ENCODE data around the gene KRIT1.
"Not testable (repeated sequence)": the region's sequence is repeated elsewhere in the genome, so short reads cannot be mapped to it uniquely, and the experiment has no call there.

Gene KRIT1

GRCh38 chr7:92250603-92251002, 4.9 kb upstream of the KRIT1 start:
- DNase-seq (ENCODE audit: low read depth in 2 of 2), result no peak

GRCh38 chr7:92246360-92247101, 817 bp upstream of the KRIT1 start:
- DNase-seq (ENCODE audit: low read depth in 2 of 2), result no peak

GRCh38 chr7:92244808-92245486, 767 bp downstream of the KRIT1 start:
- DNase-seq (ENCODE audit: low read depth in 2 of 2), result no peak

- DNase-seq (ENCODE audit: low read depth in 2 of 2), result no peak
These were observed 2.7 kb downstream of the KRIT1 start for GRCh38 chr7:92242972-92243371.

DNA sequence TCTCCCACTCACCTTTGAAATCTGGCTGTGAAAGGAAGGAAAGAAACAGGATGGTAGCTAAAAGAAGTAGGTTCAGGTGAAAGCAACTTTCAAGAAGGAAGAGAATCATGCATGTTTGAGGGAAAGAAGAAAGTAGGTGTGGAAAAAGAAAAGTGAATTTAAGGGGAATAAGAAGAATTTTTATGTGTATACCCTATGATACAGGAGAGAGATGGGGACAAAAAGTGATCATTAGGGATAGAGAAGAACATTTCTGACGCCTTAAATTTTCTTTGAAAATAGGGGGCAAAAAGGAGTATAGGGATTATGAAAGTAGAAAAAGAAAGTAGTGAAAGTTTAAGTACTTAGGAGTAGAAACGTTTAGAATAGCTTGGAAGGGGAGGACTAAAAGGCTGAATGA, 15.2 kb downstream of the KRIT1 start:
- DNase-seq (ENCODE audit: low read depth in 2 of 2), result no peak

DNA sequence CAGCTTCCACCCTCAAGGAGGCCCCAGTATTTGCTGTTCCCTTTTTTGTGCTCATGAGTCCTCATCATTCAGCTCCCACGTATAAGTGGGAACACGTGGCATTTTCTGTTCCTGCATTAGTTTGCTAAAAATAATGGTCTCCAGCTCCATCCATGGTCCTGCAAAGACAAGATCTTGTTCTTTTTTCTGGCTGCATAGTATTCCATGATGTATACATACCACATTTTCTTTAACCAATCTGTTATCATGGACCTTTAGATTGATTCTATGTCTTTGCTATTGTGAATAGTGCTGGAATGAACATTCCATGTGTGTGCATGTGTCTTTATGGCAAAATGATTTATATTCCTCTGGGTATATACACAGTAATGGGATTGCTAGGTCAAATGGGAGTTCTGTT, 17.0 kb downstream of the KRIT1 start:
- no peak for DNase-seq (ENCODE audit: low read depth in 2 of 2)

DNA sequence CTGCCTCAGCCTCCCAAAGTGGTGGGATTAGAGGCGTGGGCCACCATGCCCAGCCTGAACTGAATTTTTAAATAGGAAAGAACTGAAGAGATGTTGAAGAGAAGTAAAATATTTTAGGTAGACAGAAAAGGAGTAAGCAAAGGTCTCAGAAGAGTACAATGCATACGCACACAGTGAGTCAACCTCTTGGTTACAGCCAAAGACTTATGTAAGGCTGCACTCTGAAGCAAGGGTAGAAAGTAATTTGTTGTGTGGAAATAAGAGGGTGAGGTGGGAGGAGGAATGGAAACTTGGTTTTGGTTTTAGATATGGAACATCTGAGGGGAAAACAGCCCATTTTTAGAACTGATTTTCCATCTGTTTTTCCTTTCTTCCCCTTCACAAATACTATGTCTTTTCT, 17.6 kb downstream of the KRIT1 start:
- no peak for DNase-seq (ENCODE audit: low read depth in 2 of 2)

DNA sequence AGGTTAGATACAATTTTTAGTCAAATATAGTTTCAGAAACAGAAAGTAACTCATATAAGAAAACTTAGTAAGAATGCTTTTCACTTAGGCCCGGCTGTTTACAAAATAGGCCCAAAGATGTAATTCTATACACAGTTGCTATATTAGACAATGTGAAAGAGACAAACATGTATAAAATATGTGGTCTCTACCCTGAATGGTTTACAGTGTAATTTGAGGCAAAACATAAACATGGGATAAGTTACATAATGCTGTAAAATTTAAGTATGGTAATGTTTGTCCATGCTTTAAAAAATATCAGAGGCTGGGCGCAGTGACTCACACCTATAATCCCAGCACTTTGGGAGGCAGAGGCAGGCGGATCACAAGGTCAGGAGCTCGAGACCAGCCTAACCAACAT, 18.7 kb downstream of the KRIT1 start:
- DNase-seq (ENCODE audit: low read depth in 2 of 2), result no peak

- DNase-seq (ENCODE audit: low read depth in 2 of 2), result no peak
These were observed 23.9 kb downstream of the KRIT1 start for GRCh38 chr7:92221766-92222165.

DNA sequence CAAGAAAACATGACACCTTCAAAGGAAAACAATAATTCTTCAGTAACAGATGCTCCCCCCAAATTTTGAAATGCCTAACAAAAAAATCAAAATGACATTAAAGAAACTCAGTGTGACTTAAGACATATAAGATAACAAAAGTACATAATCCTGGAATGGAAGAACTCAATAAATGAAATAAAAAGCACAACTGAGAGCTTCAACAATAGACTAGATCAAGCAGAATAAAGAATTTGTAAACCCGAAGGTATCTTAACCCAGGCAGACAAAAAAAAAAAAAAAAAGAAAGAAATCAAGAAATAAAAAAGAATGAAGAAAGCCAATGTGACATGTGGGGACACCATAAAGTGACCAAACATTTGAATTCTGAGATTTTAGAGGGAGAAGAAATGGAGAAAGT, 39.0 kb downstream of the KRIT1 start:
- no peak for DNase-seq (ENCODE audit: low read depth in 2 of 2)

GRCh38 chr7:92205987-92206386, 39.7 kb downstream of the KRIT1 start:
- DNase-seq (ENCODE audit: low read depth in 2 of 2), result no peak

- no peak for DNase-seq (ENCODE audit: low read depth in 2 of 2)
These were observed 44.9 kb downstream of the KRIT1 start for GRCh38 chr7:92200791-92201190.

- no peak for DNase-seq (ENCODE audit: low read depth in 2 of 2)
These were observed 53.4 kb downstream of the KRIT1 start for GRCh38 chr7:92192326-92192725.

- DNase-seq (ENCODE audit: low read depth in 2 of 2), result not testable (repeated sequence)
These were observed 56.5 kb downstream of the KRIT1 start for GRCh38 chr7:92189246-92189645.

DNA sequence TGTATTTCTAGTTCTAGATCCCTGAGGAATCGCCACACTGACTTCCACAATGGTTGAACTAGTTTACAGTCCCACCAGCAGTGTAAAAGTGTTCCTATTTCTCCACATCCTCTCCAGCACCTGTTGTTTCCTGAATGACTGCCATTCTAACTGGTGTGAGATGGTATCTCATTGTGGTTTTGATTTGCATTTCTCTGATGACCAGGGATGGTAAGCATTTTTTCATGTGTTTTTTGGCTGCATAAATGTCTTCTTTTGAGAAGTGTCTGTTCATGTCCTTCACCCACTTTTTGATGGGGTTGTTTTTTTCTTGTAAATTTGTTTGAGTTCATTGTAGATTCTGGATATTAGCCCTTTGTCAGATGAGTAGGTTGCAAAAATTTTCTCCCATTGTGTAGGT, 61.4 kb downstream of the KRIT1 start:
- DNase-seq (ENCODE audit: low read depth in 2 of 2), result not testable (repeated sequence)

- DNase-seq (ENCODE audit: low read depth in 2 of 2), result peak; percentile 73 to 74
These were observed 66.5 kb downstream of the KRIT1 start, which contains the start of gene LRRD1 for GRCh38 chr7:92178928-92179924. TSS of gene LRRD1 (minus strand) at chr7:92179142. CDS start at chr7:92165202, 13,940 bp downstream.

- DNase-seq (ENCODE audit: low read depth in 2 of 2), result no peak
These were observed 68.4 kb downstream of the KRIT1 start for GRCh38 chr7:92177362-92177761.

DNA sequence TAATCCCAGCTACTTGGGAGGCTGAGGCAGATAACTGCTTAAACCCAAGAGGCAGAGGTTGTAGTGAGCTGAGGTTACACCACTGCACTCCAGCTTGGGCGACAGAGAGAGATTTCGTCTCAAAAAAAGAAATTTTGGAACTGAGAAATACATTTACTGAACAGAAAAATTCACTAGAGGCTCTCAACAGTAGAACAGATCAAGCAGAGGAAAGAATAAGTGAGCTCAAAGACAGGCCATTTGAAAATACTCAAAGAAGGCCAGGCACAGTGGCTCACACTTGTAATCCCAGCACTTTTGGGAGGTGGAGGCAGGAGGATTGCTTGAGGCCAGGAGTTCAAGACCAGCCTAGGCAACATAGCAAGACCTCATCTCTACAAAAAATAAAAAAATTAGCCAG, 76.2 kb downstream of the KRIT1 start:
- DNase-seq (ENCODE audit: low read depth in 2 of 2), result not testable (repeated sequence)

DNA sequence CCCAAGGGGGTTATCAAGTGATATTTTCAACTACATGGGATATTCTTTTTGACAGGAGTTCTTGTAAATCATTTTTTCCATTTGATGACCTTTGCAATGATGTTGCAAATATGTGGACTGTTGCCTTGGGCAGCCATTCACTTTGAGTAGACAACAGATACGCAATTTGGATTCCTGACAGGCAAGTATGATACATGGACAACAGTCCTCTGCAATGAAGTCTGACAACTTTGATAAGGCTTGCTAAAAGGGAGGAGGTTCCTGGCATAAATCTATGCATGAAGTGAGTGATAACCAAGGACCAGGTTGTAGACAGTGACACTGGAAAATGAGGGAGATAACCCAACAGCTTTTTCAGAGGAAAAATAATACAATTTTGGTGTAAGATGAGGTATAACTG, 84.4 kb downstream of the KRIT1 start:
- no peak for DNase-seq (ENCODE audit: low read depth in 2 of 2)

DNA sequence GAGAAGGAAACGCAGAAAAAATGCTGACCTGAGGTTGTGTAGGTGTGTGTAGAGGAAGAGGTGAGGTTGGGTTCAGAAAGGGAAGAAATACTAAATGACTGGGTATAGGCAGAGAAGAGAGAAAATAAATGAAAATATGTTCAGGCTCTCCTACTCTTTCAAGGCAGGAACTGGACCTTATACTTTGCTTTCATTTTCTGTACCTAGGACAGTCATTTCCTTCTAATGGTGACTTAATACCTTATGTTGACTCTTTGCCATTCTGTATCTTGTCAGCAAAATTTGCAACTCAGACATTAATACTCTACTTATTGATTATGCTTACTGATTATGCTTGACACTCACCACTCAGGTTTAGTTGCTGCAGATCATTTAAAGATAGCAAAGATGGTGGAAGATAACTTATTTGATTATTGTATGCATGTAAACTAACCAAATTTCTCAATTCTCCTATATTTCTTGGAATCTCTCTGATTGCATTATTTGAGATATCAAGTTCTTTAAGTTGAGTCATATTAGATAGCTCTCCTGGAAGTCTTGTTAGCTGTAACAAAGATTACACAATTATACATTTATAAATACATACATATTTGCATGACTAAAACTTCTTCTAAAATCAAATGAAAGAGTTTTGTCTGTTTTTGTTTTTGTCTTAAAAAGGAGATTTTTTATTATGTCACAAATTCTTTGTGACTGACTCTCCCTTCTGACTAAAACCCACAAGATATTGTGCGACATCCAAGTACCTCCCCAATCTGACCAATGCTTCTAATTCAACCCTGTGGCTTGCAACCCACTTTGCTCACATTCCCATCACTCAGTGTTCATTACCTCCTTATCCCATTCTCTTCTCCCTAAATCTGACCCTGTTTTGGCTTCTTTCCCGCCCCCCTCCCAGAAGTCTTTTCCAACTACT, 86.8 kb downstream of the KRIT1 start:
- DNase-seq (ENCODE audit: low read depth in 2 of 2), result no peak

GRCh38 chr7:92156990-92157389, 88.7 kb downstream of the KRIT1 start:
- DNase-seq (ENCODE audit: low read depth in 2 of 2), result no peak
